HG03064 (cell line): ENCODE measurements around the gene AFAP1L1.
"Not testable (repeated sequence)": the region's sequence is repeated elsewhere in the genome, so short reads cannot be mapped to it uniquely, and the experiment has no call there.

Experiments used
- ATAC-seq: cut with Tn5 transposase; IDR thresholded peaks from one replicate; pipeline ENCODE4 v1.9.1; 2021; ENCODE audit warnings: low read depth; ENCODE audit not compliant: unreplicated experiment

AFAP1L1 gene

GRCh38 chr5:149386166-149386565, 114.5 kb downstream of the AFAP1L1 start:
- no peak for ATAC-seq

DNA sequence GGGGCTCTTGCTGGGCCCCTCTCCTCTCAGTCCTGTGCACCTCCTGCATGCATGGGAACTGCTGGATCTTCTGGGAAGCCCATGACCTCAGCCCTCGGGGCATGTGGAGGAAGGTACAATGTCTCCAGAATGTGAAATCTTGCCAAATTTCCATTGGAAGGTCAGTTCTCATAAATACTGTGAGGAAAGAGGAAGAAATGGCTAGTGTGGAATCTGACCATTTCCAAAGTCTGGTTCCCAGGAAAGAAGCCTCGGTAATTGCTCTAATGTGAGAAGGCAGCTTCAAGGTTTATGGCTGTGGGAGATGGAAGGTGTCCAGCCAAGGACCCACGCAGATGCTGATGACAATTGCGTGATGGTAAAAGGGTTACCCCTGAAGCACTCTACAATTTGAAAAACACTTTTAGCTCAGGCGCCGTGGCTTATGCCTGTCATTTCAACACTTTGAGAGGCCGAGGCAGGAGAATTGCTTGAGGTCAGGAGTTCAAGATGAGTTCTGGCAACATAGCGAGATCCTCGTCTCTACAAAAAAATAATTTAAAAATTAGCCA, 115.5 kb downstream of the AFAP1L1 start:
- no peak for ATAC-seq

DNA sequence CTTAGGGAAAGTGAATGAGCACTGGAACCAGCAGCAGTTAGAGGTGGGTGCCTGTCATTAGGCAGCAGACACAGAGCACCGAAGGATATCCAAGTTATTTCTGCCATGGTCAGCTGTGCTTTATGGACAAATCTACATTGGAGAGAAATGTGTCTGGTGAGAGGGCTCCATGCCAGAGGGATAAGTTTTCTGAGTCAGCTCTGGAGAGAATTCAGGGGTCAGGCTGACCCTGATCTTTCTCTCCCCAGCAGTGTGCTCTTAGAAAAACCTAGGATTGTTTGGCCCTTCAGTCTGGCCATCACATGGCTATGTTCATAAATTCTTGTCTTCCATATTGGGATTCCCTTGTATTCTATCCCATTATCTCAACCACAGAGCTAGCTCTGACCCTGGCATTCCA, 116.3 kb downstream of the AFAP1L1 start:
- no peak for ATAC-seq

- ATAC-seq: no peak
Observed at GRCh38 chr5:149388498-149389190, 117.0 kb downstream of the AFAP1L1 start.

DNA sequence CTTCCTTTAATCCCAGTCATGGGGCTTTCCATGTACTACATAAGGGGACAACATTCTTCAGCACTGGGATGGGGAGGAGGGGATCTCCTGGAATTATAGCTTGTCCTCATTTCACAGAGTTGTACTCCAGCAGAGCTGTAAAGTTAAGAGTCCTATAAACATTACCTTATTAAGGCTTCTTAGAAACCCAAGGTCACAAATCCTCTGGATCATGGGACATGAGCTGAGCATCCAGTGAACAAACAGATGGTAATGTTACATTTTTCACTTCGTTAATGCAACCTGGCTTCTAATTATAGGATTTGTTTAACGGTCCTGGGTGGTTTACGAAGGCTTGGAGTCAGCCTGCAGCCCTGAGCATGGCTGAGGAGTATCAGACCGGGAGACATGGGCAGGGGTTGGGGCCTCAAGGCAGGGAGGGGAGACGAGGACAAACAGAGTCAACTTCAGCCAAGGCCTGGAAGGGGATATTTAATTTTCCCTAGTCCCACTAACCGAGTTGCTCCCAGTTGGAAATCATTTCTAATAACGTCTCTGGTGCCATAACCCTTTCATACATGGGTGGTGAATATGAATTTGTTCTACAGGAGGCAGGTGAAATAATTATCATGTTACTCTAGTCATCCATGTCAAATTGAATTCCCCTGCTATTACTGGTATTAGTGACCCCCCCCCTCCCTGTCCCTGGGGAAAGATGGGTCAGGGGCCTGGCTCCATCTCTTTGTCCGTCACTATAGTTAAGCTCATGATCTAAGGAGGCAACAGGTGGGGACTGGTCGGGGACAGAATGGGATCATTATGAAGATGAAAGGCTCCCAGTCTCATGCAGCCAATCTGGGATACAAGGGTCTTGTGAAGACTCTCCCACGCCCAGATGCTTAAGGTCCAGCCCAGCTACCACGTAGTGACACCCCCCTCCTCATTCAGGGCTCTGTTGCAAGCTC, 118.2 kb downstream of the AFAP1L1 start:
- no peak for ATAC-seq

GRCh38 chr5:149391076-149391475, 119.4 kb downstream of the AFAP1L1 start:
- not testable (repeated sequence) for ATAC-seq
